GM10266 (cell line): ENCODE measurements around the gene JPH4.
"Not testable (repeated sequence)": the region's sequence is repeated elsewhere in the genome, so short reads cannot be mapped to it uniquely, and the experiment has no call there.

ENCODE experiments used
- DNase-seq: peaks from one replicate; pipeline ENCODE4 v3.0.0; 2012; ENCODE audit errors: extremely low spot score
- TF ChIP-seq, protein P1 (sequence below): IDR thresholded peaks from 2 replicates; pipeline ENCODE4 v1.5.1; 2012; ENCODE audit warnings: mild to moderate bottlenecking, low read depth; ENCODE audit not compliant: control insufficient read depth, insufficient read depth; ENCODE audit errors: missing control alignments

Gene JPH4

GRCh38 chr14:23613242-23614070, 34.9 kb upstream of the JPH4 start:
- TF ChIP-seq, protein P1, sequence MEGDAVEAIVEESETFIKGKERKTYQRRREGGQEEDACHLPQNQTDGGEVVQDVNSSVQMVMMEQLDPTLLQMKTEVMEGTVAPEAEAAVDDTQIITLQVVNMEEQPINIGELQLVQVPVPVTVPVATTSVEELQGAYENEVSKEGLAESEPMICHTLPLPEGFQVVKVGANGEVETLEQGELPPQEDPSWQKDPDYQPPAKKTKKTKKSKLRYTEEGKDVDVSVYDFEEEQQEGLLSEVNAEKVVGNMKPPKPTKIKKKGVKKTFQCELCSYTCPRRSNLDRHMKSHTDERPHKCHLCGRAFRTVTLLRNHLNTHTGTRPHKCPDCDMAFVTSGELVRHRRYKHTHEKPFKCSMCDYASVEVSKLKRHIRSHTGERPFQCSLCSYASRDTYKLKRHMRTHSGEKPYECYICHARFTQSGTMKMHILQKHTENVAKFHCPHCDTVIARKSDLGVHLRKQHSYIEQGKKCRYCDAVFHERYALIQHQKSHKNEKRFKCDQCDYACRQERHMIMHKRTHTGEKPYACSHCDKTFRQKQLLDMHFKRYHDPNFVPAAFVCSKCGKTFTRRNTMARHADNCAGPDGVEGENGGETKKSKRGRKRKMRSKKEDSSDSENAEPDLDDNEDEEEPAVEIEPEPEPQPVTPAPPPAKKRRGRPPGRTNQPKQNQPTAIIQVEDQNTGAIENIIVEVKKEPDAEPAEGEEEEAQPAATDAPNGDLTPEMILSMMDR: no peak
- no peak for DNase-seq

- no peak for DNase-seq
- TF ChIP-seq, protein P1: no peak
These were observed 34.2 kb upstream of the JPH4 start for GRCh38 chr14:23612802-23613201.

DNA sequence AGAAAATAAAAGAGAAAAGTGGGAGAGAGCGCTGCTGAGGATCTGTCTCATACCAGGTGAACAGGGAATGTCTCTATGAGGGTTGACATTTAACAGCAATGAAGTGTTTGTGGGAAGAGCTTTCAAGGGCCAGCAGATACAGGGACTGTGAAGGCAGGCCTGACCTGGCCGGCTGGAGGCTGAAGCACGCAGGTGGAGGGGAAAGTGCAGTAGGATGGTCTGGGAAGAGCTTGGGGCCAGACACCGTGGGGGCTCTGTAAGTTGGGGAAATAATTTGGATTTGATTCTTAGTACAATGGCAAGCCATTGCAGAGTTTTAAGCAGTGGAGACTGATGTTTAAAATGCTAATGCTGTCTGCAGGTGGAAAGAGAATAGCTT, 33.8 kb upstream of the JPH4 start:
- TF ChIP-seq, protein P1: no peak
- no peak for DNase-seq

GRCh38 chr14:23610815-23611289, 32.3 kb upstream of the JPH4 start:
- DNase-seq: no peak
- TF ChIP-seq, protein P1: no peak

GRCh38 chr14:23610090-23610814, 31.7 kb upstream of the JPH4 start:
- TF ChIP-seq, protein P1: no peak
- DNase-seq: no peak

GRCh38 chr14:23609411-23610089, 31.0 kb upstream of the JPH4 start:
- not testable (repeated sequence) for DNase-seq

DNA sequence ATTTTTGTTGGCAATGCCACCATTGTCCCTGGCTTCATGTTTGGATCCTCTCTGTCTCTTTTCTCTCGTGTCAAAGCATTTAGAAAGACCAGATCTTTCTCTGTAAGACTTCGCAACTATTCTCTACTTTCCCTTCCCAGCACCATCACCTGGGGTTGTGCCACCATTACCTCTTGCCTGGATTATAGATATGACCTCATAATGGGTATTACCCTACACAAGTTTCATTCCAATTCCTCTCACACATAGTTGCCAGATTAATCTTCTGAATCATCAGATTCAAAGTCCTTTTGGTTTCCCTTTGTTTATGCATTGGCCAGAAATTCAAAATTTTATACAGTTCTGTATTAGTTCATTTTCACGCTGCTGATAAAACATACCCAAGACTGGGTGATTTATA, 30.4 kb upstream of the JPH4 start:
- TF ChIP-seq, protein P1: no peak
- no peak for DNase-seq
